ENCODE results near the gene ALKBH8. TPM values are rescaled to one million over a fixed set of nuclear protein-coding genes. Genes with fewer than 3 reads are reported as not detected.

The ALKBH8 gene
- total and polyA plus RNA-seq, 12 donors = 2.2 to 7.8 (median 6.4) TPM

DNA sequence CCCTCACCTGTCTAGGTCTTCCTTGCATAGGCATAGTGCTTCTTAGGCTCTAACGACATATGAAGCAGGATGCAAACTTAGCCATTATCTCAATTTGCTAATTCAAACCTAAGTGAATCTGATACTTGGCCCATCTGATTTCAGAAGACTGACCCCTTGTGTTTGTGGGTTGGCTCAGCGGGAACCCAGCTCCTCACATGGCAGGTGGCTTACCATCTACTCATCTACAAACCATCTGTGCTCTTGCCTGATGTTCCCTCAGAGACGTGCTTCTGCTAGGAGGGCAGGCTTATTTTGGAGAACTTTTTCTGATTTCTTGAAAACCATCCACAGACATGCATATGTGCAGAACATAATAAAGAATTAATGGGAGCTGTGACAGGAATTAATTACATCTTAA is 40.6 kb upstream of the ALKBH8 start:
- no peak overlapping the region for H3K4me3 ChIP-seq
- TF ChIP-seq, protein P1, sequence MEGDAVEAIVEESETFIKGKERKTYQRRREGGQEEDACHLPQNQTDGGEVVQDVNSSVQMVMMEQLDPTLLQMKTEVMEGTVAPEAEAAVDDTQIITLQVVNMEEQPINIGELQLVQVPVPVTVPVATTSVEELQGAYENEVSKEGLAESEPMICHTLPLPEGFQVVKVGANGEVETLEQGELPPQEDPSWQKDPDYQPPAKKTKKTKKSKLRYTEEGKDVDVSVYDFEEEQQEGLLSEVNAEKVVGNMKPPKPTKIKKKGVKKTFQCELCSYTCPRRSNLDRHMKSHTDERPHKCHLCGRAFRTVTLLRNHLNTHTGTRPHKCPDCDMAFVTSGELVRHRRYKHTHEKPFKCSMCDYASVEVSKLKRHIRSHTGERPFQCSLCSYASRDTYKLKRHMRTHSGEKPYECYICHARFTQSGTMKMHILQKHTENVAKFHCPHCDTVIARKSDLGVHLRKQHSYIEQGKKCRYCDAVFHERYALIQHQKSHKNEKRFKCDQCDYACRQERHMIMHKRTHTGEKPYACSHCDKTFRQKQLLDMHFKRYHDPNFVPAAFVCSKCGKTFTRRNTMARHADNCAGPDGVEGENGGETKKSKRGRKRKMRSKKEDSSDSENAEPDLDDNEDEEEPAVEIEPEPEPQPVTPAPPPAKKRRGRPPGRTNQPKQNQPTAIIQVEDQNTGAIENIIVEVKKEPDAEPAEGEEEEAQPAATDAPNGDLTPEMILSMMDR (IDR thresholded peaks at IDR 0.05) = no peak
- H3K36me3 ChIP-seq = no peaks in the 10 kb centered on the region
- intact Hi-C loops (cut with DNase I) = no loop called here
- no peak overlapping the region for H3K27ac ChIP-seq
- H3K27me3 ChIP-seq = peaks cover 0 to 66% (median 46%) of the 10 kb centered on the region in 7 donors
- no peaks in the 10 kb centered on the region for H3K9me3 ChIP-seq
- no peaks in the 10 kb centered on the region for H3K4me1 ChIP-seq
- DNase-seq = no peak
- 68 to 72% methylated on average over 3 of the region's 3 CpGs for WGBS, 2 donors
- ATAC-seq = no peak

GRCh38 chr11:107605061-107606006 is 39.8 kb upstream of the ALKBH8 start:
- TF ChIP-seq, protein P1 (IDR thresholded peaks at IDR 0.05) = no peak
- Histone ChIP-seq H3K4me1 (no peaks in the 10 kb centered on the region), H3K4me3 (no peak overlapping the region), H3K27me3 (peaks cover 0 to 66% (median 47%) of the 10 kb centered on the region in 7 donors), H3K27ac (no peak overlapping the region), H3K36me3 (no peaks in the 10 kb centered on the region), H3K9me3 (no peaks in the 10 kb centered on the region)
- DNase-seq (no peak), ATAC-seq (no peak)
- 91% methylated on average over 9 of the region's 9 CpGs for WGBS, 2 donors
- intact Hi-C loops (cut with DNase I) = no loop called here

GRCh38 chr11:107598225-107599139 is 32.9 kb upstream of the ALKBH8 start:
- intact Hi-C loops (cut with DNase I) = no loop called here
- no peaks in the 10 kb centered on the region for H3K9me3 ChIP-seq
- no peak for DNase-seq
- H3K36me3 ChIP-seq = no peaks in the 10 kb centered on the region
- peaks cover 0 to 84% (median 31%) of the 10 kb centered on the region in 7 donors for H3K27me3 ChIP-seq
- TF ChIP-seq, protein P1 (IDR thresholded peaks at IDR 0.05) = peak in 5 of 9 donors; percentile 17 to 47 (median 26)
- WGBS, 2 donors = 48 to 49% methylated on average over 6 of the region's 6 CpGs
- no peaks in the 10 kb centered on the region for H3K4me1 ChIP-seq
- ATAC-seq = peak in 2 of 8 donors; percentile 39 to 45
- no peak overlapping the region for H3K4me3 ChIP-seq
- H3K27ac ChIP-seq = no peak overlapping the region

GRCh38 chr11:107594736-107595135 is 29.2 kb upstream of the ALKBH8 start:
- H3K27ac ChIP-seq = no peak overlapping the region
- H3K9me3 ChIP-seq = no peaks in the 10 kb centered on the region
- H3K4me3 ChIP-seq = no peak overlapping the region
- H3K27me3 ChIP-seq = peaks cover 0 to 92% (median 54%) of the 10 kb centered on the region in 7 donors
- 57 to 58% methylated on average over 2 of the region's 2 CpGs for WGBS, 2 donors
- DNase-seq (no peak), ATAC-seq (no peak)
- peaks cover 5 to 21% (median 15%) of the 10 kb centered on the region in 9 donors for H3K4me1 ChIP-seq
- no peaks in the 10 kb centered on the region for H3K36me3 ChIP-seq
- TF ChIP-seq, protein P1 (IDR thresholded peaks at IDR 0.05) = no peak
- intact Hi-C loops (cut with DNase I) = no loop called here

All from heart right ventricle (tissue), 16 donors.